B cell (primary cell): ENCODE measurements around the gene MAP7D3. TPM values are rescaled to one million over a fixed set of nuclear protein-coding genes. Genes with fewer than 3 reads are reported as not detected.

Experiments used
- ATAC-seq: fragments of 200-7000 bp; cut with Tn5 transposase; one replicate; pipeline ENCODE4 v1.10.0; 2021; ENCODE audit warnings: low read depth, mild to moderate bottlenecking, moderate number of reproducible peaks, moderate library complexity
- CTCF ChIA-PET: fragments of 350-600 bp; sonication (Branson Sonifier 250); formaldehyde crosslinking; loops from one replicate; lab custom pipeline; 2021; ENCODE audit warnings: antibody characterized with exemption, inconsistent platforms; lab: Charles Lee
- POLR2A ChIA-PET: fragments of 350-600 bp; sonication (Branson Sonifier 250); formaldehyde crosslinking; loops from one replicate; lab custom pipeline; 2021; ENCODE audit warnings: antibody characterized with exemption; lab: Charles Lee
- DNase-seq: peaks from one replicate; pipeline ENCODE4 v3.0.0; 2013
- H2AFZ ChIP-seq: 2 replicates; pipeline ENCODE4 v1.6.1; 2012; ENCODE audit warnings: mild to moderate bottlenecking, low read depth, low read length; ENCODE audit not compliant: insufficient read depth, poor library complexity, severe bottlenecking
- H3K27ac ChIP-seq, 2 donors: 1 replicate in 1 of 2; 2 replicates in 1 of 2; pipeline ENCODE4 v1.5.1; 2012 to 2013; ENCODE audit warnings: low read length in 2 of 2, mild to moderate bottlenecking in 2 of 2, moderate library complexity in 1 of 2
- H3K27me3 ChIP-seq, 4 experiments: fragments of 200-600 bp in 1 of 4; sonication (generic) in 1 of 4; replicated peaks in 1 of 4; 1 replicate in 2 of 4; 2 replicates in 2 of 4; pipeline versions ENCODE4 v1.6.1 to v1.7.0; 2013 to 2016; ENCODE audit warnings: low read length in 3 of 4, mild to moderate bottlenecking in 2 of 4, mixed read lengths in 1 of 4, moderate library complexity in 1 of 4; ENCODE audit not compliant: insufficient read depth in 4 of 4, control insufficient read depth in 3 of 4; ENCODE audit errors: control extremely low read depth in 1 of 4
- H3K36me3 ChIP-seq, 2 experiments: replicated peaks in 1 of 2; 1 replicate in 1 of 2; 2 replicates in 1 of 2; pipeline versions ENCODE4 v1.6.1 to v1.7.1; 2013; ENCODE audit warnings: low read length in 1 of 2; ENCODE audit not compliant: insufficient read depth in 2 of 2, control insufficient read depth in 1 of 2; ENCODE audit errors: control extremely low read depth in 1 of 2, extremely low read depth in 1 of 2
- H3K4me1 ChIP-seq, 2 donors: fragments of 200-600 bp in 1 of 2; sonication (generic) in 1 of 2; 1 replicate in 1 of 2; 2 replicates in 1 of 2; pipeline versions ENCODE4 v1.5.1 to v1.6.1; 2013 to 2017; ENCODE audit warnings: low read length in 2 of 2; ENCODE audit not compliant: control insufficient read depth in 2 of 2, insufficient read depth in 2 of 2
- H3K4me2 ChIP-seq: replicated peaks from 2 replicates; pipeline ENCODE3; 2012; ENCODE audit warnings: mild to moderate bottlenecking, low read depth, low read length; ENCODE audit not compliant: poor library complexity, severe bottlenecking
- H3K4me3 ChIP-seq, 5 experiments: fragments of 200-600 bp in 1 of 5; sonication (generic) in 1 of 5; 1 replicate in 3 of 5; 2 replicates in 2 of 5; pipeline versions ENCODE4 v1.5.1 to v1.7.0; 2011 to 2016; ENCODE audit warnings: low read length in 4 of 5, mild to moderate bottlenecking in 4 of 5, low read depth in 2 of 5, control low read depth in 1 of 5, moderate library complexity in 1 of 5; ENCODE audit not compliant: insufficient read depth in 1 of 5; ENCODE audit errors: control extremely low read depth in 1 of 5, extremely low read depth in 1 of 5
- H3K79me2 ChIP-seq: fragments of 200-600 bp; sonication (generic); one replicate; pipeline ENCODE4 v1.6.0; 2016; ENCODE audit warnings: low read length; ENCODE audit not compliant: control insufficient read depth, insufficient read depth
- H3K9ac ChIP-seq: fragments of 200-600 bp; sonication (generic); 2 replicates; pipeline ENCODE4 v1.6.1; 2017; ENCODE audit warnings: mild to moderate bottlenecking, low read length, moderate library complexity
- H3K9me3 ChIP-seq, 3 donors: one replicate each; pipeline versions ENCODE4 v1.6.1 to v1.7.1; 2013; ENCODE audit warnings: low read length in 2 of 3; ENCODE audit not compliant: control insufficient read depth in 2 of 3, insufficient read depth in 1 of 3; ENCODE audit errors: control extremely low read depth in 1 of 3
- H4K20me1 ChIP-seq: 2 replicates; pipeline ENCODE4 v1.6.0; 2012; ENCODE audit warnings: mild to moderate bottlenecking, low read length; ENCODE audit not compliant: insufficient read depth, control insufficient read depth, poor library complexity, severe bottlenecking
- H3K27ac Mint-ChIP-seq: one replicate; pipeline ENCODE4 v1.8.0; 2021; ENCODE audit warnings: mixed read lengths
- H3K27me3 Mint-ChIP-seq: one replicate; pipeline ENCODE4 v1.8.0; 2021; ENCODE audit warnings: mixed read lengths
- H3K4me1 Mint-ChIP-seq: one replicate; pipeline ENCODE4 v1.8.0; 2021; ENCODE audit warnings: mixed read lengths
- H3K4me3 Mint-ChIP-seq: one replicate; pipeline ENCODE4 v1.8.0; 2021; ENCODE audit warnings: mixed read lengths
- H3K9me3 Mint-ChIP-seq: one replicate; pipeline ENCODE4 v1.8.0; 2022; ENCODE audit warnings: mixed read lengths; ENCODE audit not compliant: insufficient read depth
- CTCF ChIP-seq: fragments of 200-600 bp; IDR thresholded peaks from one replicate; pipeline ENCODE4 v1.8.0; 2022; ENCODE audit warnings: antibody characterized with exemption, mild to moderate bottlenecking
- EZH2 ChIP-seq: IDR thresholded peaks from 2 replicates; pipeline ENCODE4 v1.6.1; 2012; ENCODE audit warnings: borderline replicate concordance, low read depth, mild to moderate bottlenecking, moderate library complexity, low read length; ENCODE audit not compliant: insufficient read depth, poor library complexity, severe bottlenecking
- WGBS: methylation state at CpG from one replicate; pipeline ENCODE4 v1.1.5; 2013; ENCODE audit warnings: missing lambda C conversion rate; ENCODE audit not compliant: insufficient coverage; 5-methylcytosine and 5-hydroxymethylcytosine counted together
- intact Hi-C: fragments of 100-400 bp; cut with micrococcal nuclease; formaldehyde crosslinking; loops from one replicate; pipeline ENCODE4 v1.10.0; 2022
- polyA plus RNA-seq: library from polyadenylated mRNA; depleted of rRNA; stranded (reverse); fragments of >200 nt; gene quantifications from 2 replicates; pipeline ENCODE4 v1.2.3, GENCODE V29; 2012
- total RNA-seq, 2 donors: library from RNA; stranded (reverse); fragments of 120-200 nt in 1 of 2; gene quantifications; 1 replicate in 1 of 2; 2 replicates in 1 of 2; pipeline versions ENCODE4 v1.2.3 to v1.2.4, GENCODE V29; 2013 to 2022

The MAP7D3 gene
- total and polyA plus RNA-seq, 2 donors (not counting 1 experiment from before 2014, with no cell fraction given), result 3.8 to 13.0 TPM

GRCh38 chrX:136200466-136200865 lies 50.7 kb downstream of the MAP7D3 start:
- DNase-seq (no peak), ATAC-seq (no peak)
- Histone ChIP-seq H3K27me3 (no peaks in the 10 kb centered on the region), H3K4me3 (no peak overlapping the region), H3K79me2 (no peaks in the 10 kb centered on the region), H3K9me3 (no peaks in the 10 kb centered on the region), H3K36me3 (no peaks in the 10 kb centered on the region), H3K9ac (no peak overlapping the region), H3K4me1 (peaks cover 6 to 8% of the 10 kb centered on the region in 2 donors), H2AFZ (no peak overlapping the region), H3K27ac (no peak overlapping the region), H4K20me1 (no peaks in the 10 kb centered on the region), H3K4me2 (no peak overlapping the region)
- no peak overlapping the region for H3K27ac Mint-ChIP-seq
- intact Hi-C loops, result no loop called here
- H3K27me3 Mint-ChIP-seq, result no peaks in the 10 kb centered on the region
- no peak overlapping the region for H3K4me3 Mint-ChIP-seq
- H3K4me1 Mint-ChIP-seq, result peaks cover 10% of the 10 kb centered on the region
- TF ChIP-seq EZH2 (no peak), CTCF (no peak)
- CTCF ChIA-PET, result no interaction called here
- 100% methylated on average over 1 of the region's 2 CpGs for WGBS
- POLR2A ChIA-PET, result no interaction called here
- no peaks in the 10 kb centered on the region for H3K9me3 Mint-ChIP-seq

- Histone ChIP-seq H3K4me2 (no peak overlapping the region), H3K79me2 (no peaks in the 10 kb centered on the region), H4K20me1 (no peaks in the 10 kb centered on the region), H3K9ac (no peak overlapping the region), H2AFZ (no peak overlapping the region), H3K36me3 (no peaks in the 10 kb centered on the region), H3K4me3 (no peak overlapping the region), H3K9me3 (no peaks in the 10 kb centered on the region), H3K27ac (no peak overlapping the region), H3K4me1 (peaks cover 1 to 3% of the 10 kb centered on the region in 2 donors), H3K27me3 (no peaks in the 10 kb centered on the region)
- TF ChIP-seq CTCF, result no peak
- no peak for TF ChIP-seq EZH2
- Mint-ChIP-seq H3K4me3 (no peak overlapping the region), H3K27me3 (no peaks in the 10 kb centered on the region), H3K9me3 (no peaks in the 10 kb centered on the region), H3K27ac (no peak overlapping the region), H3K4me1 (peaks cover 3% of the 10 kb centered on the region)
- ChIA-PET POLR2A (no interaction called here), CTCF (no interaction called here)
- 100% methylated on average over 2 of the region's 4 CpGs for WGBS
- intact Hi-C loops, result no loop called here
- DNase-seq (no peak), ATAC-seq (no peak)
Observed at GRCh38 chrX:136199365-136199764, 51.8 kb downstream of the MAP7D3 start.
